Measurements from ENCODE around the gene TNFRSF14.

DNA sequence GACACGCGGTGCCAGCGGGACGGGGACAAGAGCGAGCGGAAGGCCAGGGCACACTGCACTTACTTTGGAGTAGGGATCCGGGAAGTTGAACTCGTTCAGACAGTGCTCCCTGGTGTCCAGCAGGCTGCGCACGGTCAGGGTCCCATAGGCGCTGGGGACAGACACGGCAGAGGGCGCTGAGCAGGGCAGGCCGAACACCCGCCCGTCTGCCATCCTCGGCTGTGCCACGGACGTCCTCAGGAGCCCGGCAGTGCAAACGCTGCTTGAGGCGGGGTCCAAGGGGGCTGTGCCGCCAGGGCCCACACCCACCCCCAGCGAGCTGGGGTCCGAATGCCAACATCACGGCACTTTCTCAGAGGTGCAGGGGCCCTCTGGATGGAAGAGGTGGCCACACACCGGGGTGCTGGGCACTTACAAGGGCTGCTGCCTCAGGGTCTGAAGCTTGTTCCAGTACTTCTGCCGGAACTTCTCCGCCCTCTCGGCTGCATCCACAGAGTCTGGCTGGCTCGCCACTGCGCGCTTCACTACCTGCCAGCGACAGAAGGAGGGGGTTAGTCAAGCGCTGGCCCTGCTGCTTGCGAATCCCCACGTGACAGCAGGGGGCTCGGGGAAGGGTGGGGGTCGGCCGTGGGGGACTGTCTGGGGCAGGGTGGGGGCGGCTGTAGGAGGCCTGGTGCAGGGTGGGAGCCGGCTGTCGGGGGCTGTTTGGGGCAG, 42.1 kb upstream of the TNFRSF14 start:
- TF ChIP-seq TEAD4 (IDR thresholded peaks at IDR 0.05): no peak
- TF ChIP-seq EP300 (IDR thresholded peaks at IDR 0.05; ENCODE audit: borderline replicate concordance): no peak
- TF ChIP-seq REST (IDR thresholded peaks at IDR 0.05; ENCODE audit: low read depth): no peak
- TF ChIP-seq ZBTB7A (IDR thresholded peaks at IDR 0.05; ENCODE audit: low read depth): no peak
- TF ChIP-seq CEBPB (IDR thresholded peaks at IDR 0.05): no peak
- no peak for TF ChIP-seq TCF12 (IDR thresholded peaks at IDR 0.05; ENCODE audit: low read depth)
- no peak for TF ChIP-seq TAF1 (IDR thresholded peaks at IDR 0.05; ENCODE audit: low read depth)
- TF ChIP-seq NFIC (IDR thresholded peaks at IDR 0.05): no peak
